HTR-8/SVneo (cell line): ENCODE measurements around the gene EWSR1.

Source experiments
- DNase-seq: peaks from one replicate; pipeline ENCODE4 v3.0.0; 2011; ENCODE audit warnings: low spot score, mixed read lengths; ENCODE audit not compliant: insufficient read length
- FAIRE-seq: peaks from 2 replicates; lab custom pipeline; 2011; peaks lifted over from hg19 to GRCh38; lab: Jason Lieb, UNC

EWSR1 gene

DNA sequence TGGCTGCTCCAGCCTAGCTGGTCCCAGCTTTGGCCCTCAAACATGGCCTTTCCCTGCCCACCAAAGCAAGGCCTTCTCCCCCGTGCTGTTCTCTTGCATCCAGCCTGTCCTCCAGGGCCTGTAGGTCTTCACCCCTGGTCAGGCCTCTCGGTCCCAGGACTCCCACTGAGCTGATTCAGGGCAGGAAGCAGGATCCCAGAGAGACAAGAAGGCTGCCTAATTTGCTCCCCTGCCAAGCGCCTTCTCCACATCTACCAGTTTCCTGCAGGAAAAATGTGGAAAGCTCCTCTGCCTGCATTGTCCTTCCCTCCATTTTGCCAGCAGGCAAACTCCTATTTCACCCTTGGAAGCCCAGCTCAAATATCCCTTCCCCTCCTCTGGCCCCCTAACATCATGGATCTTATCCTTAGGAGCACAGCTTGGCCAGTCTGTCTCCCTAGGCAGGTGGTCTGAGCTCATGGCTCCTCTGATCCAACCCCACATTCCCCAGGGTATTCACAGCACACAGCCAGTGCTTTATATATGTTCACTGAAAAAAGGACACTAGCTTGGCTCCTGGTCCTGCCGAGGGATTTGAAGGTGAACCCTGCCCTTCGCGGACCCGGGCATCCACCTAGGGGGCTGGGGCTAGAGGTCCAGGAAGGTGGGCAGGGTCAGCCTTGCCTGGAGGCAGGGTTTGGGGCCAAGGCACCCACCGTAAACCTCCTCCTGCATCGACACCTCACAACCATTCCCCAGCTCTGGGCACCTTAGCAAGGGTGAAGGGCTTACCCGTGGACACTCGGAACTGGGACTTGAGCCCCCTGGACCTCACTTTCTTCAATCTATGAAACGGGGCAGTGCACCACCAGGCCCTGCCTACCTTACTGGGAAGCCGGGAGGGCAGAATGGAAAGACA is 1.3 kb upstream of the EWSR1 start:
- FAIRE-seq (no peak), DNase-seq (no peak)

DNA sequence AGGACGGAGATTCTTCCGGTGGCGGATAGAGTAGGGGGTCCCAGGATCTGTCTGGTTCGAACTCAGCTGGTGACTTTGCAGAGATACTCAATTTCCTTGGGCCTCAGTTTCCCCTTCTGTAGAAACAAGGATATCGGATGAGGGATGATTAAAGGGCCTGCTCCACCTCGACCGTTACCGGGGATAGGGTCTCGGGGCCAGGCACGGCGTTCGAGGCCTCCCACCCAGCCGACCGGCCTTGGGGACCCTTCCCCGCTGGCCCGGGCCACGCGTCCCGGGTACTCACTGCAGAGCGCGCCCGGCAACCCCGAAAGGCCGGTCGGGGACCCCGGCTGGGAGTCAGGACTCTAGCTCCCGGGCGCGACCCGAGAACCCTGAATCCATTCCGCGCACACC is 608 bp upstream of the EWSR1 start:
- FAIRE-seq (no peak), DNase-seq (no peak)

DNA sequence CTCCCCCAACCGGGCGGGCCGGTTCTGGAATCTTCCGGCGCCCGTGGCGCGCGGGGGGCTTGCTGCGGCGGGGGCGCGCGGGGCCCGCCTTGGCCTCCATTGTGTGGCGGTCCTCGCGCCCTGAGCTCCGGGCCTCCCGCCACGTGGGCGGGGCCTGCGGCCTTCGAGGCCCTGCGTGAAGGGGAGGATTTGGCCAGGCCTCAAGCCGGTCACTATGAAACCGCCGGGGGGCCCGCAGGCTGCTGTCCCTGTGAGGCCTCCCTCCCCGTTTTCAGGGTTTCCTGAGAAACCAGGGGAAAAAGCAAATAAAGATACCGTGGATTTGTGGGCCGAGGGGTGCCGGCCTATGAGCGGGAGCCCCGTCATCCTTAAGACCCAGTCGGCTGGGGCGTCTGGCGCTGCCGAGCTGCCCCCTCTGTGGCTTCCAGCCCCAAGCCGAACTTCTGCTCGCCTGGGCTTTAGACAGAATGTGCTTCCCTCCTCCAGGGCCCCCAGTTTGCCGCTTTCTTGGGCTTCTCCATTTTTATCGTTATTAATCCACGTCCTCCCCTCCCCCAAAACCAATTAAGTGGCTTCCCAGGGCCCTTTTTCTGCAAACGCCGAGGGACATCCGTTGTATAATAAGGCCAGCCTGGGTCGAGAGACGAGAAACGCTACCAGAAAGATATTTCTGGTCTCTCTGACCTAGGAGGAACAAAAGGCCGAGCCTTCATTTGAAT is 602 bp downstream of the EWSR1 start:
- FAIRE-seq (no peak), DNase-seq (no peak)

DNA sequence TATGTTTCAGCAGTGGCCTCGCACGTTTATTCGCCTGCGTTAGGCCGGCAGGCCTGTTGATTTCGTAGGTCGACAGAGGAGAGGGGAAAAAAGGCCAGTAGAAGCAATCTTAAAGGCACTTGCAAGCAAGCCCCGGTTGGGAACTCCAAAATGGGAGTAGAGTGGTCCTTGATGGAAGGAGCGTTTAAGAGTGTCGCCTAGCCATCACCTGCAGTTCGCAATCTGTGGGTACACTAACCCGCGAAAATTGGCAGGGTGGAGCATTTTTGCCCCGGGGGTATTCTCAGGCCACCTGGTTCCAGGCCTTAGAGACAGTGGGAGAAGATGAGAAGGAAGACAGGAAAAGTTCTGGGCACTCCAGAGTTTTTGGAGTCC is 1.1 kb downstream of the EWSR1 start:
- no peak for FAIRE-seq
- DNase-seq: no peak

DNA sequence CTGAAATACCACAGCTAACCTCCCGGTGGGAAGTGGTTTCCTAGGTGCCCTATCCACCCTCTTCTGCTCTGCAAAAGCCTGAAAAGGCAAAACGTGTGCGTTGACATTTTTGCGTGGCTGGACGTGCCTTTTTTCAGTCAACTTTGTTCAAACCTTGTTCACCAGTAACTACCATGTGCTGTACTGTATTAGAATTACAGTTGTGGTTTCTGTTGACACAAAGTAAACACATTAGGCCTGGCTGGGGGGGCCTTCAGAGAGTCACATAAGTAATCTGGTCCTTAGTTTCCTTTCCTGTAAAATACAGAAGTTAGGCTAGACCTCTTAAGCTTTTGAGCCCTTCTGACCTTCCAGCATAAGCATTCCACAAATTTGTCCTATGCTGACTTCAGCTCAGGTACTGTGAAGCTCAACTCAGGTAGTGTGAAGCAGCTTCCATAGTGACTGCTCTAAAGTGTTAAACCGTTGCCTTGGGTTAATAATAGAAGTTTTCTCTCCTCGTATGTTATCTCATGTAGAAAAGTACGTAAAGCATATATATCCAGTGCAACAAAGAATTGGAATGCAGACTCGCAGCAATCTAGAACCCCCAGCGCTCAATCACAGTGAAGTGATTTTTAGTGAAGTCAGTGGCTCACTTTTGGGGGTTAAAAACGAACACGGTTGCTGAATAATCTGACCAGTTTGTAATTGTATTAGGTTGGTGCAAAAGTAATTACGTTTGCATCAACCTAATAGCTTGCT is 1.8 kb downstream of the EWSR1 start:
- no peak for DNase-seq
- no peak for FAIRE-seq

DNA sequence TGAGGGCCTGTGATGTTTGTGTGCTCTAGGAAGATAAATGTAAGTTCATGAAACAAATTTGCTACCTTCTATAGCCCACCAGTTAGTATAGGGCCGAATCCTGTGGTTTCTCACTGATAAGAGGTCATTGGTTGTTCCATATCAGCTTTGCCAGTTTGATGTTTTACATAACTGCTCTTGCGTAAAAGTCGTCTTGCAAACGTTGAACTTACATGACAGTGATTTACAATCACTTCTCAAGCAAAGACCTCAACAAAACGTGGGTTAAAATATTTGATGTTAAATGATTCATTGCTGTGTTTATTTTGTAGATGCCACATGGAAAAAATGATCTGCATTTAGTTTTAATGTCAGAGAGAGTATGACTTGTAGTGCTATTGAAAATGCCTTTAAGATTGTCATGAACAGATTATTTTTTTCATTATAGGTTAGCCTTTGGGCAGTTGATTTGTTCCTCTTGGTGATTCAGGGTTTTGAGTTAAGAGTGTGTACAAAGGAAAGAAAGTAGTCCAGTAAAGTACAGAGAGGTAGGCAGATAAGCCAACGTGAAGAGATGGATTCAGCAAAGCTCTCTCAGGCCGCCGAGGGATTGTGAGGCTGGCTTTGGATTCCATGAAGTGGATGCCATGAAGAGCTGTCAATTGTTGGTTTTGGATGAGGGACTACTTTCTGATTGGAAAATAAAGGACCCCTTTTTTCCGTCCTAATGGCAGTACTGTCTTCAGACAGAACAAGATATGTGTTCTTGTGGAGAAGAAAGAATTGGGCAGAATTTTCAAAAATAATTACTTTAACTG is 2.6 kb downstream of the EWSR1 start:
- FAIRE-seq: no peak
- DNase-seq: no peak

DNA sequence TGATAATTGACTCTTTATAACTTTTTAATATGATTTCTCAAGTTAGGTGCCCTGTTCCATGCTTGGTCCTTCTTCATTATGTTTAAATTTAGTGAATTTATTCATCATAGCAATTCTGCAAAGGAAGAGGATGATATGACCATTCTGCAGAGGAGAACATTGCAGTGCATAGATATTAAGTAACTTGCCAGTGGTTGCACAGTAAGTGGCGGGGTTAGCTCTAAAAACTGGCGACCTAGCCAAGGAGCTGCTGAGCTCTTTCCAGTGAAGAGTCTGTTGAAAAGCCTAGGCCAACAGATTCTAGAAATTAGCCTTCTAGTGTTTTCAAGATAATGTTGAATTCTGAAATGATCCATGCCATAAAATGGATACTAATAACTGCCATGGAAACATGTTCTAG is 4.6 kb downstream of the EWSR1 start:
- no peak for FAIRE-seq
- DNase-seq: no peak

DNA sequence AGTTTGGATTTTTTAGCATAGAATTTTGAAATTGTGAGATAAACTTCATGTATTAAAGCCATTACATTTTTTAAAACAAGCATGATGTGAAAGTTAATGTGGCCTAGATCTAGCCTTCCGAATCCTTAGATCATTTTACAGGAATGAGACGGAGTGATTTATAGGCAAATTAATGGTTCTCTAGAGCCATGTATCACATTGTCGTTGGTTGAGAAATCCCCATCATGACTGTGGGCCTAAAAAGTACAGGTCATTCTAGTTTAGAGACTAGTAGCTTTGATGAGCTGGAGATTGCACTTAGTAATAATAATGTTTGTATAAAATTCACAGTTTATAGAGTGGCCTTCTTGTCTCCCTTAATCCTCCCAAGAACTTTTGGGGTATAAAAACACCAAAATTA is 7.1 kb downstream of the EWSR1 start:
- FAIRE-seq (no peak), DNase-seq (no peak)

DNA sequence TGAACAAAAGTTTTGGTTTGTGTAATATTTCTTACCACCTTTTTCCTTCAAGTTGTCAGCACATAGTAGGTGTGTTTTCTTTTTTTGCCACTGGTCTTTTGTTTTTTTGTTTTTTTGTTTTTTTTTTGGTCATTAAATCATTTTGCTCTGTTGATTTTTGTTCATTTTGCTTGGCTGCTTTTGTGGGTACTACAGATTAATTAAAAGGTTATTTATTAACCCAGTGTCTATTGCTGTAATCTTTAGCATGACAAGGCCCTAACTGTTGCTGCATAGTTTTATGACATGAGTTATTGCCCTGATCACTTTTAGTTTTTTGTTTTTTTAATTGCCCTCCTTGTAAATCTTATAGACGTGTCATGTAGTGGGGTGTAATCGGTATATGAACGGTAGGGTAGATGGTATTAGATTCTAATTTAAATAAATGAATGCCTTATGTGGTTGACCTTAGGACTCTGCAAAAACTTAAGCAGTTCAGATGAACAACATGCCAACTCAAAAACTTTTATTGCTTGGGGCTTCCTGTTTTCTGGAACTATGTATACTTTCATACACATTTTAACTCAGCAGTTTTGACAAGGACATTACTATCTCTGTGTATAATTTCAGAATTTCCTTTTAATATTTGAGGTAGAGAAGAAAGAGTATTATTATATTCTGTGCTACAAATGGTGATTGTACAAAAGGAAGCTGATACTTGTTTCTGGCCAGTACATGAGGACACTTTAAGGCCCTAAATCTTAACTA is 7.9 kb downstream of the EWSR1 start:
- no peak for FAIRE-seq
- no peak for DNase-seq

DNA sequence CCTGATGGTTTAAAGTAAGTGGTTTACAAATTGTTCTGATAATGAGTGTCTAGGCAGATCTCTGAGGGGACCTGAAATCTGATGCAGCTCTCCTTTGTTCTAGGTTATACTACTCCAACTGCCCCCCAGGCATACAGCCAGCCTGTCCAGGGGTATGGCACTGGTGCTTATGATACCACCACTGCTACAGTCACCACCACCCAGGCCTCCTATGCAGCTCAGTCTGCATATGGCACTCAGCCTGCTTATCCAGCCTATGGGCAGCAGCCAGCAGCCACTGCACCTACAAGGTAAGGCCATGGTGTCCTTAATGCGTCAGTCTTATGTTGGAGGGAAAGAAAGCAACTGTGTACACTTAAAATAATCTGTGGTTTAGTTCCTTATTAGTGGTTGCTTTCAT is 9.9 kb downstream of the EWSR1 start:
- FAIRE-seq (no peak), DNase-seq (no peak)

DNA sequence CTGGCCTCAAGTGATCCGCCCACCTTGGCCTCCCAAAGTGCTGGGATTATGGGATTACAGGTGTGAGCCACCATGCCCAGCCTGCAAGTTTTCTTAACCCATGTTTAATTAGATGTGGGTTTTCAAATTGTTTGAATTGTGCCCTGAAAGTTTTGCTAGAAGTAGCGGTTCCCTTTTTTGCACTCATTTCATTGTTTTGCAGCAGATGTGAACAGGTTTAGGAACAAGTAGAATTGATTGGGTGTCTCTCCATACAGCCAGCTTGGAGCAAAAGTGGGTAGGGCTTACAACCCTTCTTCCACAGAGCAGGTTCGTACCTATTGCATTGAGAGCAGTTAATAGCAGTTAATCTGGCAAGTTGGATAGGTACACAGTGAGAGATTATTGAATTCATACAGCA is 16.1 kb downstream of the EWSR1 start:
- DNase-seq (no peak), FAIRE-seq (no peak)

DNA sequence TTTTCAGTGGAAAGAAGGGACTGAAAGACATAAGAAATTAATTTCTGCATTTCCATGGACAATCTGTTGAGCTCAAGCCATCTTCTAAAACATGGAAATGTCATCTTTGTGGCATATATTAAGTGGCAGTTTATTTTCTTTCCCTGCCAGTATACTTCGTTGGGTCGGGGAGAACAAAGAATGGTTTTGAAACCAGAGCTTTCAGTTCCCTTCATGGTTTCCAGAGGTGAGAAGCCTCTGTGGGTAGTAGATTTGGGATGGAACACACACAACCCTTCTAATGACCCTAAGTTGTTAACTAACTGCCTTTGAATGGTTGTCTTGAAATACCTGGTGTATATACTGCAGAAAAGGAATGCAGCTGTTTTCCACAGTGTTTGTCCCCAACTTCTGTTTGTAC is 20.8 kb downstream of the EWSR1 start:
- FAIRE-seq: no peak

DNA sequence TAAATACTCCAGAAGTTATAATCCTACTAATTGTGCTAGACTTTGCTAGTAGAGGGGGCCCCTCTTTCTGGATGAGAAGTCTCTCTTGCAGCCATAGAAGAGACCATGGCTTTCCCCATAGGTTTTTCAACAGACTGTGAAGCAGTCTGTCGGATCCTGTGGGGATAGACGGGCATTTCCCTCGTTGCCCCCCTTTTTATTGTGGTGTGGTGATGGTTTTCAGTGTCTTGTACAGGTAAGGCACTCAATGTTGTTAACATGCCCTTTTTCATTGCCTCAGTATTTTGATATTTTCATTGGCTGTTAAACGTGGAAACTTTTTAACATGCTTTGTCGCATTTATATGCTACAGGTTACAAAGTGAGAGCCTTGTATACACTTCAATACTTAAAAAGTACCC is 22.0 kb downstream of the EWSR1 start:
- DNase-seq: no peak
- no peak for FAIRE-seq

More for the DNA sequence above, 20.8 kb downstream of the EWSR1 start:
- no peak for DNase-seq

DNA sequence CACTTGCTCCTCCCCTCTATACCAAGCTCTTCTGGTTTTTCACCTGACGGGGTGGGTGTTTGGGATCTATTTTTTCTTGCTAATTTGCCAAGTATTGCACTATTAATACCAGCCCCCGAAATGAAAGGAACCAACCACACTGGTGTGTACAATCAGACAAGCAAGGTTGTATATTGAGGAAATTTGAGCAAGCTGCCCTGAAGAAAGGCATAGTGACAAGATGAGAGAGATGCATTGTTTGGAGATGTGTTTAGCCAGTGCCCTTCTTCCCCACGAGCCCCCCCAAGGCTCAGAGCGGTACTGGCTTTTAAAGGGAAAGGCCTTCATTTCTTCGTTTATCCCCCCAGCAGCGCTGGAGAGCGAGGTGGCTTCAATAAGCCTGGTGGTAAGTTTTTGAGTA is 23.1 kb downstream of the EWSR1 start:
- DNase-seq (no peak), FAIRE-seq (no peak)

DNA sequence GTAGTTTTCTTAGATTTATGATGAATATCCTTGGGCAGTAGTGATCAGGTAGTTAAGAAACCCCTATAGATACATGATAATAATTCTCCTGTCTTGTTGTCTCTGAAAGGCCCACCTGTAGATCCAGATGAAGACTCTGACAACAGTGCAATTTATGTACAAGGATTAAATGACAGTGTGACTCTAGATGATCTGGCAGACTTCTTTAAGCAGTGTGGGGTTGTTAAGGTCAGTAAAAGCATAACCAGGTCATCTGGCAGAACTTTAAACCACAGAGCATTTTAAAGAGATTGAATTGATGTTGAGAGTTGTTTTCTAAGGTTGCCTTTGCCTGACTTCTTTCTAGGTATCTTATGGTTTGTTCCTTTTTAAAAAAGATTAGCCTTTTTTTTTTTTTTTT is 24.3 kb downstream of the EWSR1 start:
- FAIRE-seq (no peak), DNase-seq (no peak)

DNA sequence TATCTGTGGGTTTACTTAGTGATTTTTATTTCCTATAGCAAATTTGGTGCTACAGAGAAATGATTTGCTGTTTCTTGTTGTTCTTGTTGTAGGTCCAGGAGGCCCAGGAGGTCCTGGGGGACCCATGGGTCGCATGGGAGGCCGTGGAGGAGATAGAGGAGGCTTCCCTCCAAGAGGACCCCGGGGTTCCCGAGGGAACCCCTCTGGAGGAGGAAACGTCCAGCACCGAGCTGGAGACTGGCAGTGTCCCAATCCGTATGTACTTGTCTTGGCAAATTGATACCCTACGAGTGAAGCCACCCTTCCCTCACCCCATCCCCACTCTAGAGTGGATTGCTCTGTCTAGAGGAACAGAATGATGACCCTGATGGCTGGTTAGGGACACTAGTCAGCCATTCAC is 30.6 kb downstream of the EWSR1 start:
- FAIRE-seq (no peak), DNase-seq (no peak)

DNA sequence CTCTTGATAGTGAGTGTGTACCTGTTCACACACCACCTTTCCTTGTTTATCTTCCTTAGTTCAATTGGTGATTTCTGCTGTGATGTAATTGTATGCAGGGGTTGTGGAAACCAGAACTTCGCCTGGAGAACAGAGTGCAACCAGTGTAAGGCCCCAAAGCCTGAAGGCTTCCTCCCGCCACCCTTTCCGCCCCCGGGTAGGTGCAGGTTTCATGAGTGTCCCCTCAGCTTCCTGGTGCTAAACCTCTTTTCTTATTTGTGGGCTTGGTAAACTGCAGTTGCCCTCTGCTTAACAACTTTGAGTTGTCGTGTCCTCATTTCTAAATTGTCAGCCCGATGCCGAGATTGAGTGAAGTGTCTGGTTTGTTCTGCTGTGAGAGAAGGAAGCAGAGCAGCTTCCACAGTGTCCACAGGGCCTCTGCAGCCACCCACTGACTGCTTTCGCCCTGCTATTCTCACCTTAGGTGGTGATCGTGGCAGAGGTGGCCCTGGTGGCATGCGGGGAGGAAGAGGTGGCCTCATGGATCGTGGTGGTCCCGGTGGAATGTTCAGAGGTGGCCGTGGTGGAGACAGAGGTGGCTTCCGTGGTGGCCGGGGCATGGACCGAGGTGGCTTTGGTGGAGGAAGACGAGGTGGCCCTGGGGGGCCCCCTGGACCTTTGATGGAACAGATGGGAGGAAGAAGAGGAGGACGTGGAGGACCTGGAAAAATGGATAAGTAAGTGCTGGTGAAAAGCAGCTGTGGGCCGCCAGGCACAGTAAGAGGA is 31.2 kb downstream of the EWSR1 start:
- no peak for FAIRE-seq

DNA sequence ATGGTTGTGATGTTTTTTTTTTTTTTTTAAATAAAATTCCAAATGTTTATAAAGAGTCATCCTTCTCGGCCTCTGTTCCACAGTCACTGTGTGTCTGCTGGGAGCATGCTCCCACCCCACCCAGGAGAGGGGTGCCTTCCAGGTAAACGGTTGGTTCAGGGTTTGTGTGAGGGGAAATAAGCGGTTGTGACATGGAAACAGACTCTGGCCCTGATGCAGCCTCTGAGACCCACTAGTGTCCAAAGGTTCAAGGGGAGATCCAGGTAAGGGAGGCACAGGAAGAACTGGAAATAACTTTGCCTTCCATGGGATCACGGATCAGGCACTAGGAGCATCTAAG is 32.4 kb downstream of the EWSR1 start:
- no peak for DNase-seq
- FAIRE-seq: no peak

More for the DNA sequence above, 31.2 kb downstream of the EWSR1 start:
- DNase-seq: no peak
